GM12892 (cell line): ENCODE data around the gene SDK1.
"Not testable (repeated sequence)": the region's sequence is repeated elsewhere in the genome, so short reads cannot be mapped to it uniquely, and the experiment has no call there.

Experiments used
- DNase-seq: peaks from one replicate; pipeline ENCODE4 v3.0.0; 2011; ENCODE audit not compliant: insufficient read length
- FAIRE-seq: peaks from 2 replicates; lab custom pipeline; 2011; peaks lifted over from hg19 to GRCh38; lab: Jason Lieb, UNC
- POLR2A ChIP-seq: IDR thresholded peaks from 2 replicates; pipeline ENCODE4 v1.6.1; 2011; ENCODE audit warnings: low read depth, low read length, control low read depth
- POLR2AphosphoS5 ChIP-seq: IDR thresholded peaks from 2 replicates; pipeline ENCODE4 v1.6.1; 2011; ENCODE audit warnings: low read depth, low read length, control low read depth
- TAF1 ChIP-seq: IDR thresholded peaks from 2 replicates; pipeline ENCODE4 v1.6.1; 2011; ENCODE audit warnings: low read depth, mild to moderate bottlenecking, control low read depth, low read length, borderline replicate concordance

SDK1 gene

DNA sequence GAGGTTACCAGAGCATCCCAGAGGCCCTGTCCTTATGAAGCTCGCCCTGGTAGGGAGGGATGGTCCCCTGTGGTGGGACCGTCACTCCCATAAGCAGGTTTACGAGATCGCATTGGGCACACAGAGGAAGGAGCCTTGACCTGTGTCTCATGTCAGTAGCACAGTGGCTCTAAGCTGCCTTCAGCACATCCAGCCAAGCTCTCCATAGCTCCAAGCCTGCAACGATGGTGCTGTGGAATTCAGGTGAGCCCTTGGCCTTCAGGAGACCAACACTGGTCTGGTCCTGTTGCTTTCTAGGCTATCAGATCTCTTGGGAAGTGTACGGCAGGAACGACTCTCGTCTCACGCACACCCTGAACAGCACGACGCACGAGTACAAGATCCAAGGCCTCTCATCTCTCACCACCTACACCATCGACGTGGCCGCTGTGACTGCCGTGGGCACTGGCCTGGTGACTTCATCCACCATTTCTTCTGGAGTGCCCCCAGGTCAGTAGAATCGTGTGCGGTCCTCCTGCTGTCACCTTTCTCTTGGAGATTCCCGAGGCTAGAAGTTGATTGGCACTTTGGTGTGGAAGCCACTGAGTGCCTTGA lies 775.7 kb downstream of the SDK1 start:
- FAIRE-seq: no peak

DNA sequence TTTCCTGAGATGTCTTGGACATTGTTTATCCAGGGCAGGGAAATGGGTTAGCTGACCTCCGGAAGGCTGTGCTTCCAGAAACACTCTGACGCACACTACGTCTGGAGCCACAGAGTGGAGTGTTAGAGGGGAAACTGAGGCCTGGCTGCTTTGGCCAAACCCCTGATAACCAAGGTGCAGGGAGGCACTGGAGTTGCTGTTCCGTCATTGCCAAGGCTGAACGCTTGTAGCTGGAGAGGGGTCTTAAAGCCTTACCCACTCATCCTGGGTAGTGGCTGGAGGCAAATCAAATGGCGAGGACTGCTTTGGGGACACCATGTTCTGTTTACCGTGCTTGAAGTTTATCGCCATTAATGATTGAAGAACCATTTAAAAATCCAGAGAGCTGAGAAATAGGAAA lies 776.9 kb downstream of the SDK1 start:
- DNase-seq: no peak
- TF ChIP-seq TAF1: no peak
- TF ChIP-seq POLR2A: no peak
- no peak for TF ChIP-seq POLR2AphosphoS5
- FAIRE-seq: no peak

More for the DNA sequence above, 775.7 kb downstream of the SDK1 start:
- TF ChIP-seq POLR2A: no peak
- TF ChIP-seq POLR2AphosphoS5: no peak
- TF ChIP-seq TAF1: no peak
- no peak for DNase-seq

DNA sequence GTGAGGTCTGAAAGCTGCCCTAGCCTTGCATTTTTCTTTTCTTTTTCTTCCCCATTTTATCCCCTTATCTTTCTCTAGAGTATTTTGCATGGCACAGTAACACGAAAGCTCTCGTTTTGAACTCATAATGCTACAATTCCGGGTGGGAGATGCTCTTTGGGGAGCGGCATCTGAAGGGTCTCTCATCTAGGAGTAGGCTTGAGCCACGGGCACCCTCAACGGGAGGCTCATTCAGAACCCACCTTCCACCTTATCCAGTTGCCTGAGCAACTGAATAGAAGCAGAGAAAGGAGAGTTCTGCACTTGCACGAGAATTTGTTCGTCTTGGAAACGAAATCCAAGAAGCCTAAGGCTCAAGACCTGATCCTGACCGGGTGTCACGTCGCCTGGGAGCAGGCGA lies 777.5 kb downstream of the SDK1 start:
- TF ChIP-seq POLR2A (no peak), TAF1 (no peak), POLR2AphosphoS5 (no peak)
- FAIRE-seq (no peak), DNase-seq (no peak)

DNA sequence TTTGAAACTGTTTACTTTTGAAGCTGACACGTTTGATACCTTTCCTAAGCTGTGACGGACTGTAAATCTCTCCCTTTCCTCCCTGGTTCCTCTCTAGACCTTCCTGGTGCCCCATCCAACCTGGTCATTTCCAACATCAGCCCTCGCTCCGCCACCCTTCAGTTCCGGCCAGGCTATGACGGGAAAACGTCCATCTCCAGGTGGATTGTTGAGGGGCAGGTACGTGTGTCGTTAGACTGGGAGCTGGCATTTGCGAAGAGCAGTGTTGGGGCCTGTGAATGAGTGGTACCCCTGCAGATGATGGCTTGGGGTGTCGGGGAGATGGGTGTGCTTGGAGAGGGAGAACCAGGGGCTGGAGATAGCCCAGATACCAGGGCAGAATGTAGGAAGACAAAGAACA lies 778.3 kb downstream of the SDK1 start:
- no peak for DNase-seq
- no peak for FAIRE-seq
- TF ChIP-seq TAF1 (no peak), POLR2A (no peak), POLR2AphosphoS5 (no peak)

DNA sequence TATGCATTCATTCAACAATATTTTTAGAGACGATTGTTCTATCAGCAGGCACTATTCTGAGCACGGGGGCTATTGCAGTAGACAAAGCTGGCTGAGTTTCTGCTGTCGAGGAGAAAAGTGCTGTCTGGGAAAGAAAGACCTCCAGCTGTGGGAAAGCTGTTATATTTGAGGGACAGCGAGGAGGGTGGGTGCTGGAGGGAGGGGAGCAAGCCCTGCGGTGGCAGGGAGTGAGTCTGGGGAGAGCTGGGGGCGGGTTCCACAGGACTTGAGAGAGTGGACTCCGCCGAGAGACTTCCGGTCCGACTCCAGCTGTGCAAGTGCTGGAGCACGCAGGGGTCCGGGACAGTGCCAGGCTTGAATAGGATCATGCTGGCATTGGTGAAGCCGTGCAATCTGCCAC lies 778.9 kb downstream of the SDK1 start:
- DNase-seq (no peak), FAIRE-seq (no peak)
- TF ChIP-seq POLR2A (no peak), TAF1 (no peak), POLR2AphosphoS5 (no peak)

DNA sequence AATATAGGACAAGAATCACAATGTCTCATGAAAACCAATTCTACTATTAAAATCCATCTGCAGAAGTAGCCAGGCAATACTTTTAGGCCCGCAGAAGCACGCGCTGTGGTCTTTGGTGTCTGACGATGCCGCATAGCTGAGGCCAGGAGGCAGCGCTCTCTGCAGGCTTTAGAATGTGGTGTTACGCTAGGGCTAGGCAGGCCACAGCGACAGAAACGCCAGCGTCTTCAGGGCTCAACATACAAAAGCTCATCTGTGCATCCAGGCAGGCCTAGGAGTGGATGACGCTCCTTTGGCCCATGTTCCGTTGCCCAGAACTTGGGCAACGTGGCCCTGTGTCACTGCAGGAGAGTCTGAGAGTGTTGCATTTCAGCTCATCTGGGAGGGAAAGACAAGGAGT lies 779.9 kb downstream of the SDK1 start:
- TF ChIP-seq POLR2AphosphoS5 (no peak), POLR2A (no peak), TAF1 (no peak)
- DNase-seq (no peak), FAIRE-seq (no peak)

DNA sequence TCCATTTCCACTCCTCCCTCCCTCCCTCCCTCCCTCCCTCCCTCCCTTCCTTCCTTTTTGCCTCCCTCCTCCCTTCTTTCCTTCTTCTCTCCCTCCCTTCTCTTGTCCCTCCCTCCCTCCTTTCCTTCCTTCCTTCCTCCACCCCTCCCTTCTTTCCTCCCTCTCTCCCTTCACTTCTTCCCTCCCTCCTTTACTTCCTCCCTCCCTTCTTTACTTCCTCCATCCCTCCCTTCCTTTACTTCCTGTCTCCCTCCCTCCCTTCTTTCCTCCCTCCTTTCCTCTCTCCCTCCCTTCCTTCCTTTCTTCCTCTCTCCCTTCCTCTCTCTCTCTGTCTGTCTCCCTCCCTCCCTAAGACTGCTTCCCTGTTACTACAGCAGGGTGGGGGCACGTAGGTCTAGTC lies 782.5 kb downstream of the SDK1 start:
- TF ChIP-seq POLR2AphosphoS5: no peak
- TF ChIP-seq TAF1: no peak
- TF ChIP-seq POLR2A: no peak
- DNase-seq (no peak), FAIRE-seq (no peak)

DNA sequence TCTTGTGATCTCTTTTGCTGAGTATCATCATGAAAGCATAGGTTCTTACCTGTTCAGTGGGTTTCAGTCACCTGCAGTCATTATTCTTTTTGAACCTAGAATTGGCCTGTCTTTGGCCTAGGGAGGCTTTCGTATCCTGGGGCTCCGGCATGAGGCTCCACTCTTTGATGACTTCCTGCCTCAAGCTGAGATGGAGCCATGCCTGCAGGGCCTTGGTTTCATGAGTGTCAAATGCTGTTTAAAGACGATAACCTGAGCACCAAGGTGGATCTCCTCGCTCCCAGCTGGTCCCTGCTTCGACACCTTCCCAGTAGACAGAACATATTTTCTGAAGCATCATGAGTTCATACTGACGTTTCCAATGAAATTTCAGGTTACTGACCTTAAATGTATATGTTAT lies 783.2 kb downstream of the SDK1 start:
- FAIRE-seq (no peak), DNase-seq (no peak)
- TF ChIP-seq POLR2A: no peak
- TF ChIP-seq POLR2AphosphoS5: no peak
- no peak for TF ChIP-seq TAF1

DNA sequence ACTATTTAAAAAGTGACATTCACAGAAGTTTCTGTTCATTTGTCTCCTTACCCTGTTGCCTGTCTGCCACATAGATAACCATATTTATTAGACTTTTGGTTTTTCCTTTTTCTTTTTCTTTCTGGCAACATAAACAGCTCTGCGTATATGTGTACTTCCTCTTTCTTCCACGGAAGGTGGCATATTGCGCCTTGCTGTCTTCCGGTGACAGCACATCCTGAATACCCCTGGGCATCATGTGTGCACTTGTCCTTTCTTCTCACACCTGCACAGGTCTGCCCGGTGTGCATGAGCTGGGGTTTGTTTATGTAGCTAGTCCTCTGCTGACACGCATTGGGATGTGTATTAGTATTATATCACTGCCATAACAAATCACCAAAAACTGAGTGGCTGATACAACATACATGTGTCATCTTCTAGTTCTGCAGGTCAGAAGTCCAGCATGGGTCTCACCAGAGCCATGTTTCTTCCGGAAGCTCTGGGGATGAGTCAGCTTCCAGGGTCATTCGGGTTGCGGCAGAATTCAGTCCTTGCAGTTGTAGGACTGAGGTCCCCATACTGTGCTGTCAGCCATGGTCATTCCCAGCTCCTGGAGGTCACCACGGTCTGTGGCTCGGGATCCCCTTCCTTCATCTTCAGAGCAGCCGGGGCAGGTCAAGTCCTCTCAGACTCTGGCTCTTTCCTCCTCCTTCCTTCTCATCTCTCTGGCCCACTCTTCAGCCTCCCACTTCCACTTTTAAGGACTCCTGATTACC lies 785.1 kb downstream of the SDK1 start:
- DNase-seq (no peak), FAIRE-seq (no peak)
- no peak for TF ChIP-seq POLR2A
- TF ChIP-seq TAF1: no peak
- TF ChIP-seq POLR2AphosphoS5: no peak

DNA sequence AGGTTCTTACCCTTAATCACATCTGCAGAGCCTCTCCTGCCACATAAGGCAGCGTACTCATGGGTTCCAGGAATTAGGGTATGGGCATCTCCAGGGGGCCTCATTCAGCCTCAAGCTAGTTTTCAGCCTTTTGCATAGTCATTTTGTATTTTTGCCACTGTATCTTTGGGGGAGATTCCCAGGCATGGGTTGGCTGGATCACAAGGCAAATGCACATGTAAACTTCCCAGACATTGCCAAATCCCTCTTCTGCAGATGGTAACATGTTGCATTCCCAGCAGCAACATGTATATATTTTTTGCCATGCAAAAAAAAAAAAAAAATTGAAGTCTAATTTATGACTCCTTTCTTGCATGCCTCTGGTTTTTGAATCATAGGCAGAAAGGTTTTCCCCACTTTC lies 785.7 kb downstream of the SDK1 start:
- no peak for TF ChIP-seq TAF1
- TF ChIP-seq POLR2A: no peak
- DNase-seq: no peak
- no peak for FAIRE-seq

DNA sequence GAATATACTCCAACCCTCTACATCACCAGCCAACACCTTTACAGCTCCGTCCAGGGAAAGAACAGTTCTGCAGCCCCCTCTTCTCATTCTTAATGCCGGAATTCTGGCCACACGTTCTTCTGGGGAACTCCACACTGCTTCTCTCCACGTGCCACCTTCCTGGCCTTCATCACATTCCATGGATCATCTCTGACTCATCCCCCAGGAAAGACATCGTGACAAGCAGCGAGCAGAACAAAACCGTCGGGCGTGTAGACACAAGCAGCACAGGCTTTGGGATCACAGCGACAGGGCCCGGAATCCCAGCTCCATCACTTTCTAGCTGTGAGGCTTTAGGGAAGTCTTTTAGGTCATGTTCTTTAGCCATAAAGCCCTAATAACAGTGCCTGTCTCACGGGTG lies 790.7 kb downstream of the SDK1 start:
- no peak for TF ChIP-seq POLR2A
- TF ChIP-seq TAF1: no peak
- TF ChIP-seq POLR2AphosphoS5: no peak
- FAIRE-seq: no peak
- no peak for DNase-seq

DNA sequence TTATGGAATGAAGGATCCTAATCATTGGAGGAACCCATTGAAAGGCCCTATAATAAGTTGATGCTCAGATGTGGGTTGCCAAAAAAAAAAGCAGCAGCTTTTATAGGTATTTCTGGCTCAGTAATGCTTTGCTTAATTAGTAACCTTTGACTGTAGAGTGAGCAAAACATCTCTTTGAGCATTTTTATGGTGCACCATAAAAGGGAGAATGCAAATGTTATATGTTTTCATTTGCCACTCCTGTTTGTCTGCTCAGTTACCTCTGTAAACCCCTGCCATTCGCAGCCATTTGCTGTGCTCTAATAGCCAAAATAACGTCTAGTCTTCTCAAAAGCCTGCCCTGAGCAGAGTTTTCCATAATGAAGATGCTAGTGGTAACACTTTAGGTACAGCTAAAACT lies 792.0 kb downstream of the SDK1 start:
- FAIRE-seq (no peak), DNase-seq (no peak)
- TF ChIP-seq POLR2A: no peak
- TF ChIP-seq TAF1: no peak
- TF ChIP-seq POLR2AphosphoS5: no peak

DNA sequence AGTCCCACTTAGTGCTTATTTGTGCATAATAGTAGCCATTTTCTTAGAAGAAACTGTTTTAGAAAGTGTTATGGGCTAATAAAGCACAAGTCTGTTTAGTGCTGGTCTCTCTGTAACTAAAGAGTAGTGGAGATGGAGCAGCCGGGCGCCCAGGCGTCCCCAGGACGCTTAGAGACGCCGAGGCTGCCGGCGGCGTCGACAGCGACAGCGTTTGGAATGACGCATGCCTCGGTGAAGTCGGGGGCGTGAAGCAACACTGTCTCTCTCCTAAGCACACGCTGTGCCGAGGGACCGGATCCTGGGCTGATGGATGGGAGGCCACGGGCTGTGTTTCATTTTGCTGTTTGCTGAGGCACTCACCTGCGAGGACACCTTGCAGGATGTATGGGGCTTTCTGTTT lies 792.4 kb downstream of the SDK1 start:
- TF ChIP-seq TAF1 (no peak), POLR2AphosphoS5 (no peak), POLR2A (no peak)
- FAIRE-seq: no peak
- DNase-seq: no peak

DNA sequence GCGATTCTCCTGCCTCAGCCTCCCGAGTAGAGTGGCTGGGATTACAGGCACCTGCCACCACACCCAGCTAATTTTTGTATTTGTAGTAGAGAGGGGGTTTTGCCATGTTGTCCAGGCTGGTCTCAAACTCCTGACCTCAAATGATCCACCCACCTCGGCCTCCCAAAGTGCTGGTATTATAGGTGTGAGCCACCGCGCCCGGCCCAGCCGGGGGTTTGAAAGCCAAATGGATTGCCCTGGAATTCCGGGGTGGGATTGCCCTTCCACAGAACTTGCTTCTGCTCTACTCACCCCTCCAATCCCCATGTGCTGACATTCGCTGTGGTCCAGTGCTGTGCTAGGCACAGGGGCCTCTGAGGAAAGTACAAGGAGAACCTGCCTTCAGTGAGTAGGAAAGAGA lies 793.1 kb downstream of the SDK1 start:
- not testable (repeated sequence) for FAIRE-seq, DNase-seq
